ENCODE data around the gene RABGAP1L.
A peak's percentile ranks its signal among the peaks of the same experiment; 100 is the strongest.

RABGAP1L gene

DNA sequence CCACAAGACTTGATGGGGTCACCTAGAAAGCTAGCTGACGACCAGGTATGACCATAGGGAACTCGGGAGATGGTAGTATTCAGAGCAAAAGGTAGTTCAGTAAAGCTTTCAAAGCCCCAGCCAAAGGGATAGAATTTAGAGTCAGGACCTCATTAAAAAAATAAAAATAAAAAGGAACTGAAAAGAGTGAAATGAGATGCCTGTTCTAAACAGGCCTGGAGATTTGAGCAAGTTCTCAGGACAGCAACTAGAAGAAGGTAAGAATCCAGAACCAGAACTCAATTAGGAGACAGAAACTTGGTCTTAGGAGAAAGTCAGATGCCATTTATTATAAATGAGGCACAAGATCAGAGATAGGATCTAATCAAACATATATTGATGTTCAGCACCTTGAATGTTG is 575.0 kb downstream of the RABGAP1L start:
- DNase-seq, result no peak

DNA sequence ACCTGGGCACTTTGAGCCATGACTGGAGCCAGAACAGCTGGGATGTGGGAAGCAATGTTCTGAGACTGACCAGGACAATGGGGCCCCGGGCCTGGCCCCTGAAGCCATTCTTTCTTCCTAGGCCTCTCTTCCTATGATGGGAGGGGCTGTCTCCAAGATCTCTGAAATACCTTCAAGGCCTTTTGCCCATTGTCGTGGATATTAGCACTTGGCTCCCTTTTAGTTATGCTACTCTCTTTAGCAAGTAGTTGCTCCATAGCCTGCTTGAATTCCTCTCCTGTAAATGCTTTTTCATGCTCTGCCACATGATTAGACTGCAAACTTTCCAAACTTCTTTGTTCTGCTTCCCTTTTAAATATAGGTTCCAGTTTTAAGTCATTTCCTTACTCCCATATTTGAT is 577.5 kb downstream of the RABGAP1L start:
- no peak for DNase-seq

DNA sequence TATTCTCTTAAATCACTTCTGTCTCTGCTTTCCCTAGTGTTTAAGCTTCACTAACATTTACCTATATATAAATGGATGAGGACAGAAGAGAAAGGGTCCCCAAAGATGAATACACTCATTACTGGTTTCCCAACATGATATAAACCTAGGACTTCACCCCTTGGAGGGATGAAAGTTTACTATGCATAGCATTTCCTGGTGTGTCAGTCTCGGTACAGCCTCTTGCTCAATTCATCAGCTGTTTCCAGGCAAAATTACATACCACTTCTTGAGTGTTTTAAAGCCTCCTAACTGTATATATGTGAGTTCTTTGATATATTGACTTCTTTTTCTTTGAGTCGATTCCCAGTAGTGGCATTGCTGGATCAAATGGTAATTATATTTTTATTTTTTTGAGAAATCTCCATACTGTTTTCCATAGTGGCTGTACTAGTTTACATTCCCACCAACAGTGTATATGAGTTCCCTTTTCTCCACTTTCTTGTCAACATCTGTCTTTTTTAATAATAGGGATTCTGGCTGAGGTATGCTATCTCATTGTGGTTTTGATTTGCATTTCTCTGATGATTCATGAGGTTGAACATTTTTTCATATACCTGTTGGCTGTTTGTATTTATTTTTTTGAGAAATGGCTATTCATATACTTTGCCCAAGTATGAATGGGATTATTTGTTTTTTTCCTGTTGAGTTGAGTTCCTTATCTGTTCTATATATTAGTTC is 581.1 kb downstream of the RABGAP1L start:
- DNase-seq, result no peak

DNA sequence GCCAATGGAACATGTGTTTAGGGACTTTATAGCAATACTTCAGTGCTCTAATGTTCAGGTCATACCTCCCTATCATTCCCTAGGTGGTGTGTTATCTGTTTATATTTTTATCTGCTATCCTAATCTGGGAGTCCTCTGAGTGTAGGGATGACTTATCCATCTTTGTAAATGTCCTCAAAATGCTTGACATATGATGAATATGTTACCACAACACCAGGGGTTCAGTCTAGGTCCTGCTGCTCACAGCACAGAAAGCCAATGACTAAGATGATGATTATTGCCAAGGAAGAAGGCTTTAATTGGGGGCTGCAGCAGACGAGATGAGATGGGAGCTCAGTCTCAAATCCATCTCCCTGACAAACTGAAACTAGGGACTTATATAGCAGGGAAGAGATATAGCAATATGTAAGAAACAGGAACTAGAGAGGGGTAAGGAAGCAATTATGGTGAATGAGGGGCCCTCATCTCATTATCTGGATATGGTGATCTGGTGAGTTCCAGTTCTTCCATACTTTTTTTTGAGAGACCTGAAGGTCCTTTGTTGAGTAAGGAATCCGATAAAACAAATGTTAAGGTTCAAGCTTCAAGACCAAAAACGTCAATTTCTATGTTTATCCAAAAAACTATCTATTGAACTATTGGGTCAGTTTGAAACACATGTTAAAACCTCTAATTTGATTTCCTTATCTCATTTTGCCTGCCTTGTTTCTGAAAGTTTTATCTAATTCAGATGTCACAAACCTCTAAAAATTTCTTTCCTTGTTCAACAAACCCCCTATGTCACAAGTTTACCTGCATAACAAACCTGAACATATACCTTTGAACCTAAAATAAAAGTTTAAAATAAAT is 583.7 kb downstream of the RABGAP1L start:
- DNase-seq, result no peak

DNA sequence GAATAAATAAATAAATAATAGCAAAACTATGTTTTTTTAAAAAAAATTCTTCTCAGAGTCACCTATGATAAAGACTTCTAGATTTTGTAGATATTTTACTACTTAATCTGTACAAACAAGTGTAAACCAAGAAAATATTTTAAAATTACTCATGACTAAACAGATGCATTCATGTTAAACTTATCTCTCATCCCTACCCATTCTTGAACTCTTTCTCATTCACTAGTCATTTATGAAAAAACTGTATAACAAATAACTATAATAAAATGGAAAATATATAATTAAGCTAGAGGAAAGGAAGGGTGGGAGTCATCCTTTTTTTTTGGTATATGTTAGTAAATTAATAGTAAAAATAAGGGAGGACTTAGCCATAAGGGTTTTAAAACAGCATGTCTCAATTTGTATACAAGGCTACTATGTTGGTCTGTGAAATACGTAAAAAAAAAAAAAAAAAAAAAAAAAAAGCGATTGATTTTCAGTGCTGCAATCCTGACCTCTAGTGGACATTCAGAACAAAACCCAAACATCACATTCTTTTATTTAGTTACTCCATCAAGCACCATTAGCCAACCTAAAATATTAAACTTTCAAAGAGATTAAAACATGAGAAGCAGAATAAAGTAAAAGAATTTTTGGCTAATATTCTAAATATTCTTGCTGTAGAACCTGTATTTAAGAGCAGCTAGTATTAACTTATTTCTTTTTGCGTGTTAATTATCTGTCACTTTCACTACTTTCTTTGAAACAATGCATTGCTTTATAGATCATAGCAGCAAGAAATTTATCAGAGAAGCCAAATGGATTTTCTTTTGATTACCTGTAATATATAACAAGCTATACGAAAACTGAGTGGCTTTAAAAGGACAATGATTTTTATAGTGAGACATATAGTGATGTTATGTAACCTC is 584.6 kb downstream of the RABGAP1L start:
- peak; percentile 41 for DNase-seq

DNA sequence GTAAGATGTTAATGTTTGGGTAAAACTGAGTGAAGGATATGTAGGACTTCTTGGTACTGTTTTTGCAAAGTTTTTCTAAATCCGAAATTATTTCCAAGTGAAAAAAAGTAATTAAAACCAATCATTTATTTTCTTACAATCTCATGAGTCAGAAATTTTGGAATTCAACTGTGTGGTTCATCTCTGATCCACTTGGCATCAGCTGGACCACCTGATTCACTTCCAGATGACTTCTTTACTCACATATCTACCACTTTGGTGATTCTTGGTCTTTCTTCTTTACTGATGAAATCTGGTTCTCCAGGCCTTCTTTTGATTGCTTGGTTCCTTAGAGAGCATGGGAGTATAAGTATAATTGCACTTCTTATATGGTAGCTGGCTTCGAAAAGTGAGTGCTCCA is 585.6 kb downstream of the RABGAP1L start:
- DNase-seq, result no peak

DNA sequence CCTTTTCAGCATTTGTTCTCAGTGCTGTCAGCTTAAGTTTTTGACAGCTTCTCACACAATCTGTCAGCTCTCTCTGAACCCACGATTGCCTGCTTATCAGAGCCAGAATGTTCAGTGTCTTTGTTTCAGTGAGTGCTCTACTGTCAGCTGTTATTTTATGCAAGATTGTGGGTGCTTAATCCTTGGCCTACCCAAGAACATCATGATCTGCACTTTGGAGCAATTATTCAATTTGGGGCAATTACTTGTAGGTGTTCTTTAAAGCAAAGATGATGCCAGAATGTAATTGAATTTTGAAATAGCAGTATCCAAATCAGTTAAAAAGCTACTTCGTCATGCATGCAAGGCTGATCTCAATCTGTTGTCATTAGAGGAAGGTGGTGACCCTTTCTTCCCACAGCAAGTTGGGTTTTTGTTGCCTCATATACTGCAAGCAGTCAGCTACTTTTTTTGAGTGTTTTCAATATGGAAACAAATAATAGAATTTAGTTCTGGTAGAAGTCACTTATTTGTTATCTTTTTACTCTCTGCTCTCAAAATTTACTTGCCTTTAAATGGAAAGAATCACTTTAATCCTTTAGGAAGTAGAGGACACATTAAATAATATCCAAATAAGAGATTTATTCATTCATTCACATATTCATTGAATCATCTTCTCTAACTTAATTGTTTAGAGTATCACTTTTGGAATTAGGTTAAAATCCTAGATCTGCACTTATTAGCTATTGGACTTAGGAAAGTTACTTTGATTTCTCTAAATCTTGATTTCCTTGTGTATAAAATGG is 586.9 kb downstream of the RABGAP1L start:
- no peak for DNase-seq

DNA sequence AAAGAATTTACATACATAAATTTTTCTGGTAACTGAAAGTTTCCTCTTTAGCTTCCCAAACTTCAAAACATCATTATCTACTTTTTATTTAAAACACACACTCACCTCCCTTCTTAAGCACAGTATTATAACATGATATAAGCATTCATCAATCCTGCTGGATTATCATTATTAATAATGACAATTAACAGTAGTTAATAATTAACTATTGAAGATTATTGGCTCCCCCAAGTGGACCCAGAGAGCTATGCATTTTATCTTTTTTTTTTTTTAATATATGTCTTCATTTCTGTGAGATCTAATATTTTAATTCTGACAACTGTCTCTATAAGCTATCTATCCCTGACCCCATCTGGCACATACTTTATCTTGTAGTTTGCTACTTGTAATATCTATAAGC is 588.3 kb downstream of the RABGAP1L start:
- no peak for DNase-seq

DNA sequence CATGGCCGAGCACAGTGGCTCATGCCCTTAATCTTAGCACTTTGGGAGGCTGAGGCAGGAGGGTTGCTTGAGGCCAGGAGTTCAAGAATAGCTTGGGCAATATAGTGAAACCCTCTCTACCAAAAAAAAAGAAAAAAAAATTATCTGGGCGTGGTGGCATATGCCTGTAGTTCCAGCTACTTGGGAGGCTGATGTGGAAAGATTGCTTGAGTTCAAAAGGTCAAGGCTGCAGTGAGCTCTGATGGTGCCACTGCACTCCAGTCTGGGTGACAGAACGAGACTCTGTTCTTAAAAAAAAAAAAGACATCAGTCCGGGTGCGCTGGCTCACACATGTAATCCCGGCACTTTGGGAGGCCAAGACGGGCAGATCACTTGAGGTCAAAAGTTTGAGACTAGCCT is 589.3 kb downstream of the RABGAP1L start:
- no peak for DNase-seq

DNA sequence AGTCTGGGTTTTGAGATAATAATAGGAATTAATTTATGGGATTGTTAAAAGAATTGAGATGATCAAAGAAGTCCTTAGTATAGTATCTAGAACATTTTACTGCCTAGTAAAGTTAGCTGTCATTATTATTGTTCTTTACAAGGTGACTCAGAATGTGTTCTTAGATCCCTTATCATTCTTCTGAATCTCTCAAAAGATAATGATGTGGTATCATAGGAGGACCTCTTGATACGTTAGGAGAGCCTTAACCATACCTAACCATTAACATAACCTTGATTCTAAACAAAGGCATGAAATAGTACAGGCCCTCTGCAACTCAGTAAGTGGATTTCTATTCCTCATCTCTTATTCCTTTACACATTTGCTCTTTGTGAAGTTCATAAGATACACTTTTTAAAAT is 593.8 kb downstream of the RABGAP1L start:
- no peak for DNase-seq

DNA sequence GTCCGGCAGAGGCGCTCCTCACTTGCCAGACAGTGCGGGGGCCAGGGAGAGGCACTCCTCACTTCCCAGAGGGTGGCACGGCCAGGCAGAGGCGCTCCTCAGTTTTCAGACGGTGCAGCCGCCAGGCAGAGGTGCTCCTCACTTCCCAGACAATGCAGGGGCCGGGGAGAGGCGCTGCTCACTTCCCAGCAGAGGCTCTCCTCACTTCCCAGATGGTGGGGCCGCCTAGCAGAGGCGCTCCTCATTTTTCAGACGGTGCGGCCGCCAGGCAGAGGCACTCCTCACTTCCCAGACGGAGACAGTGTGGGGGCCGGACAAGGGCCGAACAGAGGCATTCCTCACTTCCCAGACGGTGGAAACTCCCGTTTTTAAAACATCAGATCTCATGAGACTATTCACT is 602.0 kb downstream of the RABGAP1L start:
- no peak for DNase-seq

DNA sequence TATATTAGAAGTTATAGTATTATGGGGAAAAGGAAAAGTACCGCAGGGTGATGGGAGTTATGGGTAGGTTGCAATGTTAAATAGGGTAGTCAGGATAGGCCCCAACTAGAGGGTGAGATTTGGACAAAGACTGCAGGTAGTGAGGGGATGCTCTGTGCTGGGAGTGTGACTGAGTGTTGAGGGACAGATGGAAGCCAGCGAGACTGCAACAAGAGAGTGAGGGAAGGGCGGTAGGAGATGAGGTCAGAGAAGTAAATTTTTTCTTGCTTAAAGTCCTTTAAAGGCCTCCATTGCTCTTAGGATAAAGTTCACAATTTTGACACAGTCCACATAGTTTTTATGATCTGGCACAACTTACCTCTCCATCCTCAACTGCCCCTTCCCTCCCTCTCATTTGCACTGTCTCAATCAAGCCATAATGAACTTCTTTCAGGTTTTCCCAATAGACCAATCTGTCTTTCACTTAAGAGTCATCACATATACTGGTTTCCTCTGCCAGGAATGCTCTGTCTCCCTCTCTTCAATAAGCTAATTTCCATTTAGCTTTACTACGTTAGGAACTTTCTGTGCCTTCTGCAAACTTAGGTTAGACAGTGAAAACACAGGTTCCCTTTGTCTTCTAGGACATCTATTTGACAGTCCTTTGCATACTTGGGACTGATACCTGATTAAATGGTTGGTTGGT is 602.7 kb downstream of the RABGAP1L start:
- no peak for DNase-seq

DNA sequence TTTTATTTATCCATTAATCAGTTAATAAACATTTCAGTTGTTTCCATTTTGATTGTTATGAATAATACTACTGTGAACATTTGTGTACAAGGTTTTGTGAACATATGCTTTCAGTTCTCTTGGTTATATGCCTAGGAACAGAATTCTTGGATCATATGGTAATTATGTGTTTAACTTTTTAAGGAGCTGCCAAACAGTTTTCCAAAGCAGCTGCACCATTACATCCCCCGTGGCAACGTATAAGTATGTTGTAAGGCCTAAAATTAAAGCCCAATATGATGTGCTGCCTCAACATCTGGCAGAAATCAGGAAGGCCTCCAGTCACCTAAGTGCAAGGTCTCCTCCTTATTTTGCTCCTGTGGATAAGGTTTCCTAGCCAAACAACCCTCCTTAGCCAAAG is 604.9 kb downstream of the RABGAP1L start:
- DNase-seq, result no peak

DNA sequence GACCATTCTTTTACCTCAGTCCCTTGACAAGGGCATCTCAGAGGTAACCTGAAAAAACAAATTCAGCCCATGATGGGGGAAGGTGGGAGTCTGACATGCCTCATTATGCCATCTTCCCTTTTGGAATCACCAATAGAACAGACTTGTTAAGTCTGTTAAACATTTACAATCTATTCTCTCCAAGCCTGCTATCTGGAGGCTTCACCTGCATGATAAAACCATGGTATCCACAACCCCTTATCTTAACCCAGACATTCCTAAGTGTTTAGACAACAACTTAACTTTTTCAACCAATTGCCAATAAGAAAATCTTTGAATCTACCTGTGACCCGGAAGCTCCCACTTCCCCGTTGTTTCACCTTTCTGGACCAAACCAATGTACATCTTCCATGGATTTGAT is 607.4 kb downstream of the RABGAP1L start:
- DNase-seq, result no peak

DNA sequence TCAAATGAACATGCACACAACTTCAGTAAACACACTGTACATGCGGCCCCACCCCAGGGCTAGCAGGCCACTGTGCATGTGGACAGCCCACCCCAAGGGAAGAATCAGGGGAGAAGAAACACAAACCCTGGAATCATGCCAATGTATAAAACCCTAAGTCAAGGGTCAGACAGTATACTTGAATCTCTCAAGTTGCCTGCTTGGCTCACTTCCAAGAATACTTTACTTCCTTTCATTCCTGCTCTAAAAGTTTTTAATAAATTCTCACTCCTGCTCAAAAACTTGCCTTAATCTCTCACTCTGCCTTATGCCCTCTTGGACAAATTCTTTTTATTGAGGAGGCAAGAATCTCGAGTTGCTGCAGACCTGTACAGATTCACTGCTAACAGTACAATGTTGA is 609.2 kb downstream of the RABGAP1L start:
- DNase-seq, result no peak

DNA sequence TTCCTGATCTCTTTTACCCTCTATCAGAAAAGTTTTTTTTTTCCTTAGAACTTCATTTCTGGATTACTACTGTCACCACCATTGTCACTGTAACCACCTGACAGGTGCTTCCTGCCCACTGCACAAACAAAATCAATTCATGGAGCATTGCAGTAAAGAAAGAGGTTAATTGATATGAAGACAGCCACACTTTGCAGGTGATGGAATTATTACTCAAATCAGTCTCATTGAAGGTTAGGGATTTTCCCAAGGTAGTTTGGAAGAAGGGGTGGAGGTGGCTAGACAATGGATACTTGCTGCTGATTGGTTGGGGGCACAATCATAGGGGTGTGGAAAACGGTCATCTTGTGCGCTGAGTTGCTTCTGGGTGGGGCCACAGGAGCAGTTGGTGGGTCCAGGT is 609.6 kb downstream of the RABGAP1L start:
- no peak for DNase-seq

DNA sequence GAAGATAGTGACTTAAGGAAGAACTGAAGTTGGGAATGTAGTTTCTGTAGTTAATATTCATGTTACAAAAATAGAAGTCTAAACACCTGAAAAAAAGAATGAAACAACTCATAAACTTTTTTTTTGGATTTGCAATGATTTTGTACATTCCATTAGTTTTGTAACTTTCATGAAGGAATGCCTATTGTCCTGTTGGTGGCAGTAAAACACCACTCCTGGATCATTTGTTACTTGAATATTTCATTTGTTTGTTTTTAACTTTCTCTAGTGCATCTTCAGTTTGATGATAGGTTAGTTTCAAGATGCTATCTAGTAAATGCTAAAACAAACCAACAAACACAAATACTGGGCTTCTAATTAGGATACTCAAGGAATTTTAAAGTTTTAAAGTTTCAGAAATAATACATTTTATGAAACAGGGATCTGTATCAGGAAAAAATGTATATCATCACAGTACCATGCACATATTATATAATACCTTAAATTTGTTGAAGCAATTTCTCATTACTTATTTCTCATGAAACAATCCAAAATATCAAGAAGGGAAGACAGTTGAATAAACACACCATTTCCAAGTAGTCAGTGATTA is 610.7 kb downstream of the RABGAP1L start:
- DNase-seq, result peak; percentile 39

DNA sequence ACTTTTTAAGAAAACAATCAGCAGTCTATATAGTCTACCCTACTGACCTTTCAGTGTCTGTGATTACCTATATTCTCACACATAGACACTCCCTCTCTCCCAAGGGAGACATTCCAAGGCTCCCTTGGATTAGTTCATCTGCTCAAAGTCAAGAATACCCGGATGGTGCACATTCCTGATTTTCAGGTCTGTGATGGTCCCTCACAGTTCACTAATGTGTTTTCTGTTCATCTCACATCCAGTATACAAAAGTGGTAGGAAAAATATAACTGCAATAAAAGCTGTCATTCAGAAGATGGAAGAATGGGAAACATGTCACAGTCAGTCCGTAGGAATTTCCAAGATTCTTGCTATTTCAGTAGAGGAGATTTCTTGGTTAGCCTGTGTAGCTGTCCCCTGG is 616.3 kb downstream of the RABGAP1L start:
- no peak for DNase-seq

DNA sequence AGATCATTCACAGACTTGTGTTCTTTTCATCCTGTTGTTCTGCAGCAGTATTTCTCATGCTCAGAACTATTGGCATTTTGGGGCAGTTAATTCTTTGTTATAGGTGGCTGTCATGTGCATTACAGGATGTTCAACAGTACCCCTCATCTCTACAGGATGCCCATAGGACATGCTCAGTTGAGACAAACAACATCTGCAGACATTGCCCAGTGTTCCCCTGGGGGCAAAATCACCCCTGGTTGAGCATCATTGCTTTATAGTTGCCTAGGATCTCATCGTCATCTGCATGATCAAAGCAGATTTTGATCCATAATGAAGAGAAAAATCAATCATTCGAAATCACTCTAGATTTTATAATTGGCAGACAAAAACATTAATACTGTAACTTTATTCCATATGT is 617.9 kb downstream of the RABGAP1L start:
- no peak for DNase-seq

DNA sequence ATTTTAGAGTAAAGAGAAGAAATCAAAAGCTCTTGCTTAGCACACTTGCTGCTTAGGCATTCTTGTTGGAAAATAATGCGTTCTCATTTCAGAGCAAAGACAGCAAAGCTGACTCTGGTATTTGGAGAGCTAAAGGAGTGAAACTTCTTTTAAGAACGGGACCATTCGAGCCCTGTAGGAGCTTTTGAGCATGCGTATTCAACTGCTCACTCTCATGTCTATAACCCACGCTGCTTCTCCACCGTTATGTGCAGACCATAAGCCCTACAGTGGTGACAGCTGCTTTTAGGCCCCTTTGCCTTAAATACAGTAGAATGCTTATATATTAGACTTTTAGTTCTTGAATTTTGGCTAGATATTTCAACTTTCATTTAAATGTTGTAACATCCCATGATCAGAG is 626.2 kb downstream of the RABGAP1L start:
- no peak for DNase-seq

DNA sequence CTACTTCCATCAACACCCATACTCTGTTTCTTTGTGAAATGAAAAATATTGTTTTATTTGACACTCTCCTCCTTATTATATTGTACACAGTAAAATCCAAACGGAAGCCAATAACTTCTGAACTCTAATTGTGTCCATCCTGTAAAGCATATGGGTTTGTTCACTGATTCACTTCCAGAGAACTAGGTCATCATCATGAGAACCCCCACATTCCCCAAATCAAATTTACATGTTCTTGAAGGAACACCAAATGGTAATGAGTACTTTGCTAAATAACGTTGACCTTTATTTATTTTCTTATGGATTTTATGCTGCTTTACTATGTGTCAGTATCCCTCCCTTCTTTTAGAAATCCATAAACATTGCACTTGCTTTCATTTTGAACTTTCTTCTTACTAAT is 627.0 kb downstream of the RABGAP1L start:
- no peak for DNase-seq

DNA sequence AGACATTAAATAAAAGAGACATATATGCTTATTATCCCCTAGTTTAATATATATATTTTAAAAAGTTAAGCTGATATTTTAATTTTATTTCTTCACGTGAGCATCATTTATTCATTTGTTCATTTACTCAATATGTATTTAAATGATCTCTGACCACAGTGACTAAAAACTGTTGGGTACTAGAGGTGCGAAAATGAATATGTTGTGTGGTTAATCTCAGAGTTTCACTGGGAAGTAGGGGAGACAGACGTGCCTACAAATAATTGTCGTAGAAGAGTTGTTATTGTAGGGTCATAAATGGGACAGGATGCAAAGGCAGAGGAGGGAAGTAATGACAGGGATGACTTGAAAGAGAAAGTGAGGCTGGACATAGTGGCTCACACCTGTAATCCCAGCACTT is 627.4 kb downstream of the RABGAP1L start:
- DNase-seq, result no peak

All from NCI-H774 (cell line).